GM19463 (cell line): ENCODE measurements around the gene VEGFA.

Source experiments
- ATAC-seq: cut with Tn5 transposase; IDR thresholded peaks from one replicate; pipeline ENCODE4 v1.9.1; 2021; ENCODE audit warnings: mild to moderate bottlenecking, moderate library complexity; ENCODE audit not compliant: unreplicated experiment

VEGFA gene

GRCh38 chr6:43769526-43770371 lies at the start of gene VEGFA:
VEGFA (plus strand) TSS chr6:43770211.
- peak; percentile 48 for ATAC-seq

GRCh38 chr6:43720999-43721398 lies 49.0 kb upstream of the VEGFA start:
- no peak for ATAC-seq

GRCh38 chr6:43722920-43723545 lies 47.0 kb upstream of the VEGFA start:
- no peak for ATAC-seq

GRCh38 chr6:43723737-43724295 lies 46.2 kb upstream of the VEGFA start:
- ATAC-seq: no peak

- ATAC-seq: no peak
These were observed 45.7 kb upstream of the VEGFA start for GRCh38 chr6:43724354-43724753.

- peak; percentile 83 for ATAC-seq
These were observed 44.9 kb upstream of the VEGFA start for GRCh38 chr6:43724914-43725642.

- no peak for ATAC-seq
These were observed 44.1 kb upstream of the VEGFA start for GRCh38 chr6:43725643-43726580.

GRCh38 chr6:43727634-43728033 lies 42.4 kb upstream of the VEGFA start:
- ATAC-seq: no peak

- ATAC-seq: no peak
These were observed 41.4 kb upstream of the VEGFA start for GRCh38 chr6:43728586-43728985.

GRCh38 chr6:43729537-43729936 lies 40.5 kb upstream of the VEGFA start:
- ATAC-seq: no peak

- no peak for ATAC-seq
These were observed 39.4 kb upstream of the VEGFA start for GRCh38 chr6:43730634-43731033.

GRCh38 chr6:43733471-43734293 lies 36.3 kb upstream of the VEGFA start:
- no peak for ATAC-seq

- no peak for ATAC-seq
These were observed 35.7 kb upstream of the VEGFA start for GRCh38 chr6:43734294-43734665.

GRCh38 chr6:43735642-43736199 lies 34.3 kb upstream of the VEGFA start:
- ATAC-seq: no peak

GRCh38 chr6:43736211-43736786 lies 33.7 kb upstream of the VEGFA start:
- no peak for ATAC-seq

GRCh38 chr6:43736844-43737243 lies 33.2 kb upstream of the VEGFA start:
- ATAC-seq: no peak

GRCh38 chr6:43737272-43738081 lies 32.5 kb upstream of the VEGFA start:
- ATAC-seq: no peak

- no peak for ATAC-seq
These were observed 31.7 kb upstream of the VEGFA start for GRCh38 chr6:43738267-43738676.
